Dedifferentiated amniotic fluid mesenchymal stem cell (primary cell): ENCODE data around the gene SH3PXD2A.
A peak's percentile ranks its signal among the peaks of the same experiment; 100 is the strongest.

Experiments used
- DNase-seq: peaks from one replicate; pipeline ENCODE4 v3.0.0-alpha.2; 2016; ENCODE audit errors: extremely low spot score

The SH3PXD2A gene

DNA sequence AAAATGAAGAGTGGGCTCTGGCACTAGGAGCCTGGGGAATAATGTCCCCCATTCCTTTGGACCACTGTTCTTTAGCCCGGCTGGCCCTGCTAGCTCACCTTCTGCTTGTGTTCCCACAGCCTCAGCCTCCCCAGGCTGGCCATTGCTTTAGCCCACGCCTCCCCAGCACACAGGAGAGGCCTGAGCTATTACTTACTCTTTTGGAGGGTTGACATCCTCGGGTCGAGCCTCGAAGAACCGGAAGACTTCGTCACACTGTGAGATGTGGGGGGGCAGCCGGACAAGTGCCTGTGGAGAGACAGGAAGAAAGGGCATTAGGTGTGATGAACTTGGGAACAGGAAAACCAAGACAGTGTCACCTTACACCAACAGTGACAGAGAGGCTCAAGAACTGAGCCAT lies 131.3 kb downstream of the SH3PXD2A start:
- no peak for DNase-seq

DNA sequence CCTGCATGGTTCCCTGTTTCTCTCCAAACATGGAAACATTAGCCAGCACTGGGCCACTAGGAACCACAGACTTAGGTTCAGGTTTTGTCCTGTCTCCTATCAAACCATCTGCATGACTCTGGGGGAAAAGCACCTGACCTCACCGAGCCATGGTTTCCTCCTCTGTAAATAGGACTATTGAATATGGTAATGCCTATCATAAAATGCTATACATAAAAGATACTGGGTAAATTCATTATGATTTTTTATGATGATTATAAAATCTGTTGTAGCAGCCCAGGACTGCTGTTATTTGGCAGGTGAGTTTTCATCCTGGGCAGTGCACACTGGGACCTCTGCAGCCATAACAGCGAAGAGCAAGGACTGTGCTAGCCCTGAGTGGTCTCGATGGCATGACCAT lies 131.8 kb downstream of the SH3PXD2A start:
- no peak for DNase-seq

DNA sequence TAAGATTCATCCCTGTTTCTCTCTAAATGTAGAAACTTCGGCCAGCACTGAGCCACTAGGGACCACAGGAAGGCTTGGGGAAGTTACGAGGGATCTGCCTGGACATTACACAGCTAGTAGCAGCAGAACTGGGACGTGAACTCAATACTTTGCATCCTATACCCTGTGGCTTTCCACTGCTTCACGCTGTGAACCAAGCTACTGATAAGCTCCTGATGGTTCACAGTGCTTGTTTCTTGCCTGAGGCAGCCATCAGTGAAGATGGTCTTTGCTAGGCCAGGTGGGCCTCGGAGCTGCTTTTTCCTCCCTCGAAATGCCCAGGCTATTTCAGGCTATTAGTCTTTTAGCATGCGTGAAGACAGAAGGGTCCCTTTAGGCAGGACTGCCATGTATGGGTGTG lies 132.7 kb downstream of the SH3PXD2A start:
- DNase-seq = no peak

DNA sequence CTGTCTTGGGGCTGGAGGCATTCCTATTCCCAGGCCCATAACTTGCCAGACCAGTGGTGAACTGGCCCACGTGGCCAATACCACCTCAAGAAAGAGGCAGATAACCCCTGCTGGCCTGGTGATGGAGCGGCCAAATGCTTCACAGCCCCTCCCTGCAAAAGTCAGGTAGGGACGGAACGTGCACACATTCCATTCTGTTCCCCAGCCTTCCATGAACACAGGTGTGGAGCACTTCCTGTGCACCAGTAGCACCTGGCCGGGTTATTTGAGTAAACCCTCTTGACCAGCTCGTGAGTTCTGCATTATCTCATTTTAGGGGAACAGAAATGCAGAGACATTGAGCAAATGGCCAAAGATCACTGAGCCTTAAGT lies 134.4 kb downstream of the SH3PXD2A start:
- DNase-seq = no peak

DNA sequence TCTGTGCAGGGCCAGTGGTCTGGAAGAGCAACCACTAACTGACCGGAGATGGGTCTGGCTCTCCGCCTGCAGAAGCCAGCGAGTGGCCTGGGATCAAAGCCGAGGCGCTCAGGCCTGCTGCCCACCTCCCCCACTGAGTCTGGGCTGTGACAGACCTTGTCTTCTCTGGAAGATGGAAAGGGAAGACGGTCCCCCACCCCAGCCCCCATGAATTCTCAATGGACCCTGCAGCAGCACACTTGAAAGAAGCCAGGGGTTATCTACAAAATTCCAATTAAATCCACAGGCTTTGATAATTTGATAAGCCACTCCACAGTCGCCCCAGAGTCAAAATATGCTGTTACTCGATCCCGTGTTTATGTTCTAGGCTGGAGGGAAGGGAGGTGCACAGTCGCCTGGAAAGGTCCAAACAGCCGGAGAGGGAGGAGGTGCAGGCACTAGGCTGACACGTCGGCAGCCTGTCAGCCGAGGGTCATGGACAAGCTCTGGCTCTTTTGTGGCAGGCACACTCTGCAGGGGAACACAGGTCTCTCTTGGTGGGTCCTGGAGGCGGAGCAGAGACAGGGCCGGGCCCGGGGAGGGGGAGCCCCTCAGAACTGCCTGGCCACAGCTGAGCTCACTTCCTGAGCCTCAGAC lies 134.9 kb downstream of the SH3PXD2A start:
- no peak for DNase-seq

DNA sequence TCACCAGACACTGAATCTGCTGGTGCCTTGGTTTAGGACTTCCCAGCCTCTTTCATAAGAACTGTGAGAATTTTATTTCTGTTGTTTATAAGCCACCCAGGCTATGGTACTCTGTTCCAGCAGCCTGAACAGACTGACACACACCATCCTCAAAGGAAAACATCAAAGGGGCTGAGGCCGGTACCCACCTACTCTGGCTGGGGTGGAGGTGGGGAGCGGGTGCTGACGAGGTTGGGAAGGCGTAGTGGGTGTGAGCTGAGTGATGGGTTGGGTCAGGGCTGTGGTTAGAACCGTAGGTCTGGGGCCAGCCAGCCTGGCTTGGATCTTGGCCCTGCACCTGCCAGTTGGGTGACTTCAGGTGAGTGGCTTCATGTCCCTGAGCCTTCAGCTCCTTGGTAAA lies 136.3 kb downstream of the SH3PXD2A start:
- no peak for DNase-seq

DNA sequence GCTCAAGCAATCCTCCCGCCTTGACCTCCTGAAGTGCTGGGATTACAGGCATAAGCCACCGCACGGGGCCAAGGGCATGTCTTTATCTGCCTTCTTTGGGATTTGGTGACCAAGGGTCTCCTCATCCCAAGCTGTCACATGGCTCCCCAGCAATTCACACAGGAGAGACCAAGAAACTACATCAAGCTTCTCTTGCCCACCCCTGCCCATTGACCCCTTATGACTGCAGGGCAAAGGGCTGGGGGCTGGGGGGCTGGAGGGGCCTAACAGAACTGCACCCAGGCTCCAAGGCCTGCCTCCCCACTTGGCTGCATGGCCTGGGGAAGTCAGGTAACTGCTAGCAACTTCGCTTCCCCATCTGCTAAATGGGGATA lies 137.1 kb downstream of the SH3PXD2A start:
- DNase-seq = no peak

DNA sequence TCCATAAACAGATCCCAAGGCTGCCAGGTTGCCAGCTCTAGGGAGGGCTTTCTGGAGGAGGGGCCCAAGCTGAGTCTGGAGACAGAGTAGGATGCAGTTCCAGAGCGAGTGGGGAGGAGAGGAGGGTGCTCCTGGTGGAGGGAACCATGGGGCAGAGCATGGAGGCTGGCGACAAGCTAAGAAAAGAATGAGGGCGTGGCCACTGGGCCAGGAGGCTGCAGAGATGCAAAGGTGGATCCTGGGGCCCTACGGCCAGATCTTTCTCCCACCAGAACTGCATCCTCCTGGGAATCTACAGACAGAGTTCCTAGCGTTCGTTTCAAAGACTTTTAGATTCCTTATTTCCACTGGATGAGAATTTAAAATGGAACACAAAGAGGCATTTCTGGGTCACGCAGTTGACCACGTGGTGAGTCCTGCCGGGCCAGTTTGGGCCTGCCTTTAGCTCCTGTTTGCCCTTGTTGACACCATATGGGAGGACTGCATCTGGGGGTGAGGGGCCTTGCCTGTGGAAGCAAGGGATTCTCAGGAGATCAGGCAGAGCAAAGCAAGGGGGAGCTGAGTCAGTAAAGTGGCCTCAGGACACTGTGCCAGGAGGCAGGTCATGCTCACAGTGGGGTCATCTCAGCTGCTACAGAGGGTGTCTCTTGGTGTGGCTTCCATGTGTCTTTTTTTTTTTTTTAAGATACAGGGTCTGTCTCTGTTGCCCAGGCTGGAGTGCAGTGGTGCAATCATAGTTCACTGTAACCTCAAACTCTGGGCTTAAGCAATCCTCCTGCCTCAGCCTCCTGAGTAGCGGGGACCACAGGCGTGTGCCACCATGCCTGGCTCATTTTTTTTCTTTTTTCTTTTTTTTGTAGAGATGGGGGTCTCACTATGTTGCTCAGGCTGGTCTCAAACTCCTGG lies 137.8 kb downstream of the SH3PXD2A start:
- no peak for DNase-seq

DNA sequence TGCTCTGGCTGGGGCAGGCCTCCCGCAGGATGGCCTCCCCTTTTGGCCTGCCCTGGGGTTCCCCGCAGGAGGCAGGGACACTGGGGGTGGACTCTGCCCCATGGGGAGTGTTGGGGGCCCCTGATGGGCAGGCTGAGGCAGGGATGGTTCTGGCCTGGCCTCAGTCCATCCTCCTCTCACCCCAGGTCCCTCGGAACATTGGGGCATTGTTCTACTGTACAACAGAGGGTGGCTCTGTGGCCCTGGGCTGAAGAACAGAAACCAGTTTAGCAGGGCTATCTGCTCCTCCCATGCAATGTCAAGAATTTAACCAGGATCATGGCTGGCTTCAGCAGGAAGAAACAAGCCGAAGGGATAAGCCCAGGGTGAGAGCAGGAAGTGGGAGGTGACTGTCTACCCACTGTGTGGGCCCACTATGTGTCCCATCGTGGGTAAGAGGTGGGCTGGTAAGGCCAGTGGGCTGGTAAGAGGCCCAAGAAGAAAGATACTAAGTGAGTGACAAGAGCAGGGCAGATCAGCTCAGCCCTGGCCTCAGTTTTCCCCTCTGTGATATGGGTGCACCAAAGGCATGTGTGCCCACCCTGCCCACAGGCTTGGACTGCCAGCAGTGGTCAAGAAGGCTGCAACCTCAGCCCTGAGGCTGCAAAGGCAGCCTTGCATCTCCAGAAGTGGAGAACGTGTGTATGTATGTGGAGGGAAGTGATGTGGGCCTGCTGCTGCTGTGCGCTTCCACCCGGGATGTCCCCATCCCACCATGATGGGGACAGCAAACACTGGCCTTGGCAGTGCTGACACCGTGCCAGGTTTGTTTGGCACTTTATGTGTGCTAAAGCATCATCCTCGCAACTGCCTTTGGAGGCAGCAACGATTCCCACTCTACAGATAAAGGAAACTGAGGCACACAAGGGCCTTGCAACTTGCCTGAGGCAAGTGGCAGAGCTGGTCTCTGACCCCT lies 138.9 kb downstream of the SH3PXD2A start:
- no peak for DNase-seq

DNA sequence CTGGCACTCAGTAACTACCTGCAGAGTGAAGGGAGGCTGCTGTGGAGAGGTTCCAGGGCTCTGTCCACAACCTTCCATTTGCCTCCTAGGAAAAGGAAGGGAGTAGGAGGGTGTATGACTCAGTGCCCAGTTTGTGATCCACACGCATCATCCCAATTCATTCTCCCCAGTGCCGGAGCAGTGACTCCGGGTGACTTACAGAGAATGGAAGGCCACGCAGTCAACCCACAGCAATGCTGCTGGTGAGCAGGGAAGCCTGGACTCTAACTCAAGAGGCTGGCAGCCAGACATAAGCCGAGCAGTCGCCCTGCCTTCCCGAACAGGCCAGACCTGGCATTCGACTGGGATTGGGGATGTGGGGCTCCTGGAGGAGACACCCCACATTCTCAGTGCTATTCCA lies 139.9 kb downstream of the SH3PXD2A start:
- peak; percentile 77 for DNase-seq

DNA sequence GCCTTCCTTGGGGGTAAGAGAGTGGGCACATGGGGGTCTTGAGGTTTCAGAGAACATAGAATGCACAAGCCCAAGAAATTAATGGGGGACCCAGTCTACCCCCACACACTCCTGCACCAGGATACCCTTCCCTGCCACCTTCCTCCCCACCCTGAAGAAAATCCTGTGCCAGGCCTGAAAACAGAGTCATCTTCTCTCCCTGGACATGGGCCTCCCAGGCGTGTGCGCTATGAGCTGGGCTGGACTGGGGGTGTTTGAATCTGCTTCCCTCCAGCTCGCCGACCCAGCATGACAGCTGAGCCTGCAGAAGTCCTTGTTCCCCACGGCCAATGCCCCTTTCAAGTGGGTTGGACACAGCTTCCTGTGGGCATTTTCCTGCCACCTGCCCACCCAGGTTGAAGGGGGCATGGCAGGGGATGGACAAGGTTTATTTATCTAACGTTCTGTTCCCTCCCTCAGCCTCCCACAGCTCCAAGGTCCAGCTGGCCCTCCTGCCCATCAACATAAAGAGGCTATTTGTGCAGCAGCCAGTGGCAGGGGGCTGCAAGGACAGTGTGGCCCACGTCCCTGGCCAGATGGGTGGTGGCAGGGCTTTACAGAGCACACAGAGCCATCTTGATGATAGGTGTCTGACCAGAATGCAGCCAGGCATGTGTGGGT lies 141.0 kb downstream of the SH3PXD2A start:
- no peak for DNase-seq

DNA sequence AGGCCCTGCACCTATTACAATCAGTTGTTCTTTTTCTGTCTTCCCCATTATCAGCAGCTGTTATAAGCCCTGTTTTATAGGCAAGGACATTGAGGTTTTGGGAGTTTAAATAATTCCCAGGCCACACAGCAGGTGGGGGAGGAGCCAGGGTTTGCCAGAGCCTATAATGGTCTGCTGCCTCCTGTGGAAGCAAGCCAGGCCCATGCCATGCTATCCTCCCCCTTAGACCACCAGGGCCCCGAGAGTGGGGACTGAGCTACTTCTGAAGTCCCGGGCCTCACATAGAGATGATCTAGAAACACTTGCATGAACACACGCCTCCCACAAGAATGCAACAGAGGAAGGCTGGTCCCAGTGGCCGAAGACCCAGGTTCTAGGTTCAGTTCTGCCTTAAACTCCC lies 141.7 kb downstream of the SH3PXD2A start:
- no peak for DNase-seq

DNA sequence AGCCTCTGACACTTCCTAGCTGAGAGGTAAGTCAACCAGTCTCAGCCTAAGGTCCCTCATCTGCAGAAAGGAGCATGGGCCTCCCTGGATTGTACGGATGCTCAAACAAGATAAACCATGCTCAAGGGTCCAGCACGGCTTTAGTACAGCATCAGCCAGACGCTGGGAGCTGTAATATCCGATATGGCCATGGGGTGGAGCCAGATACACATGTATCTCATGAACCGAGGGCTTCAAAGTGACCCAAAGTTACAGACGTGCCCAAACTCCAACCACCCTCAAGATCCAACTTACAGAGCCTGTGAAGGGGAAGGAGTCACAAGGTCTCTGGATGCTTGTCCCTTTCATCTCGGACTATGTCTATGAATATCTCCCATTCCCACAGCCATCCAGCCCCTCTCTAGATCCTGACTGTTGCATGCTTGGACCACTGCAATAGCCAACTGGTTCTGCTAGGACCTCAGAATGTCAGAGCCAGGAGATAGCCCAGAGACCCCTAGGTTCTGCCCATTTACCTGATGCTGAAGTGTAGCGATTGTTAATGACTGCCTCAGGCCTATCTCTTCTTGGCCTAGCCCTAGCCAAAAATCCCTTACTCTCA lies 142.4 kb downstream of the SH3PXD2A start:
- DNase-seq = peak; percentile 78

DNA sequence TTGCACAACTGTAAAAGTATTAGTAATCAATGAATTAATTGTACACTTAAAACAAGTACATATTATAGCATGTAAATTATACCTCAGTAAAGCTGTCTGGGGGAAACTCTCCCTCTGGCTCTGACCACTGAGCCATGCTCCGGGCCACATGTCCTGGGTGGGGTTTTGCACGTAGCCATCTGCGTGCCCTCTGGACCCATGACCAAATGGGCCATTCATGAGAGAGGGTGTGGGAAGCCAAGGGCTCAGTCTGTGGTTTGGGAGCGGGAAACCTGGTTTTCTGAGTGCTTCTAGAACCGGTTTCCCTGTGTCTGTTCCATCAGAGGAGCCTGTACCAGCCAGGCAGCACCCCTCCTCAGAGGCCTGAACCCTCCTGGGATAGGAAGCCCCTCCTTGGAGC lies 143.2 kb downstream of the SH3PXD2A start:
- DNase-seq = no peak

DNA sequence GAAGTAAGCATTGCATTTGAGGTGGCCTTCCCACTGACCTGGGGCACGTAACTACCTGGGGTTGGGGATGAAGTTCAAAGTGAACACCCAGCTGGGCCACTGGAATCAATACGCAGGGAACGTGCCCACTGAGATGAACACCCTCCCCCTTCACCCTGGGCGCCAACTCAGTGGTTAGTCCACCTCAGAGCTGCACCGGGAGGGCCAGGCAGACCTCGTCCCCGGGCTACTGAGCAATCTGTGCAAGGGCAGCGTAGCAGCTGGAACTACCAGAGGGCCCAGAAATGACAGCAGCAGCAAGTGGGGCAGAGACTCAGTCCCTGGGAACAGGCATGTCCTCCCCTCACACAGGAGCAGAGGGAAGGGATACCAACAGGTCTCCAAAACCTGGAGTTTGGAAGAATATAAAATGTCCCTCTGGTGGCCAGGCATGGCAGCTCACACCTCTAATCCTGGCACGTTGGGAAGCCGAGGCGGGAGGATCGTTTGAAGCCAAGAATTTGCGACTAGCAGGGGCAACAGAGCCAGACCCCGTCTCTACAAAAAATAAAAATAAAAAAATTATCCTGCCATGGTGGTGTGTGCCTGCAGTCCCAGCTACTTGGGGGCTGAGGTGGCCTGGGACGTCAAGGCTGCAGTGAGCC lies 143.9 kb downstream of the SH3PXD2A start:
- DNase-seq = no peak

DNA sequence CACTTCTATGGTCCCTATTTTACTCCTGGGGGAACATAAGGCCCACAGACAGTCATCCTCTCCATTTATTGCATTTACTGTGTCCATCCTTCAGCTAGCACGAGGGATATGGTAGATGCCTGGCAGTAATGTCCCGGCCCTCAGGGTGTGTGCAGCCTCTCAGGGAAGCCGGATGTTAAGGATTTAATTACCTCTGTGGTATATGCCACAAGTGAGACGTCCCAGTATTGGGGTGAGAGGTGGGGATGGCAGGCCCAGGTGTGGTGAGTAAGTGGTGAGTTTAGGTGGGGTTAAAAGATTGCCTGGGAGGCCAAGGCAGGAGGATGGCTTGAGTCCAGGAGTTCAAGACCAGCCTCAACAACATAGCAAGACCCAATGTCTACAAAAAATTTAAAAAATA lies 144.9 kb downstream of the SH3PXD2A start:
- DNase-seq = no peak

DNA sequence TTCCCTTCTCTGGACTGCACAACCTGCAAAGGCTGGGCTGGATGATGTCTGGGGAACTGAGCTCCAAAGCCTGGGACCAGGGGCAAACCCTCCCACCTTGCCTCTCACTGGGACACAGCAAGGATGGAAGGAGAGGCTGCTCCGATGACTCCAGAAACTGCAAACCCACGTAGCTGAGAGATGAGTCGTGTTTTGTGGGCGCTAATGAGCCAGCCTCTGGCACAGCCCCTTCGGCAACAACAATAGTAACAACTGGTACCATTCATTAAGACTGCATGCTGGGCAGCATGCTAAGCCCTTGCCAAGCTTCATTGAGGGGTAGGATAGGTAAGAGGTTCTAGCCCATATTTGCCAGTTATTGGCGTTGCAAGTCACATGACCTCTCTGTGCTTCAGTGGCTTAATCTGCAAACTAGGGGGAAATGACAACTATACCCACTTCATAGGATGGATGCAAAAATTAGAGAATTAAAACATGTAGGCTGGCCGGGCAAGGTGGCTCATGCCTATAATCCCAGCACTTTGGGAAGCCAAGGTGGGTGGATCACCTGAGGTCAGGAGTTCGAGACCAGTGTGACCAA lies 145.9 kb downstream of the SH3PXD2A start:
- peak; percentile 58 for DNase-seq

DNA sequence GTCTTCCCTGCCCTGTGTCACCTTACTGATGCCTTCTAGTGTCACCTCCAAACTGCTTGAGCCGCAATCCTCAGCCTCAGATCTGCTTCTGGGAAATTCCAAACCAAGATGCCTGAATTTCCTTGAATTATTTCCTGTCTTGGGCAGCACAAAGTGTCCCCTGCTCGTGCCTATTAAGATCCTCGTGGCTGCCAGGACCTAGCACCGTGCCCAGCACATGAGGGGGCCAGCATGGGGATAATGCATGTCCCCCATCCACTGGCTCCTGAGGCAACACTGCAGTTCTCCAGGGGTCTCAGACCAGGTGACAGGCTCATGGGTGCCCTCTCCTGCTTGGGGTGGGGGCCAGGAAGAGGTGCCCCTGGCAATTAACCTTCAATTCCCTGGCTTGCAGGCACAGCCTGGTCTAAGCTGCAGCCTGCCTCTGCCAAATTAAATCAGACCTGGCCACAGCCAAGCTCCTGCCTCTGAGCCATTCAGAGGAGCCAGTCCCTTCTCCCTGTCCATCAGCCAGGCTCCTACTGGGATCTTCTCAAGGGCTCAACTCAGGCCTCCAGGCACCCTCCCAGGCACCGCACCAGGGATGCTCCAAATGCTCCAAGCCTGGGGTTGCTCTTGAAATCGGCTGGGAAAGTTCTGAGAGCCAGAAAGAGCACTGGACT lies 146.6 kb downstream of the SH3PXD2A start:
- no peak for DNase-seq

DNA sequence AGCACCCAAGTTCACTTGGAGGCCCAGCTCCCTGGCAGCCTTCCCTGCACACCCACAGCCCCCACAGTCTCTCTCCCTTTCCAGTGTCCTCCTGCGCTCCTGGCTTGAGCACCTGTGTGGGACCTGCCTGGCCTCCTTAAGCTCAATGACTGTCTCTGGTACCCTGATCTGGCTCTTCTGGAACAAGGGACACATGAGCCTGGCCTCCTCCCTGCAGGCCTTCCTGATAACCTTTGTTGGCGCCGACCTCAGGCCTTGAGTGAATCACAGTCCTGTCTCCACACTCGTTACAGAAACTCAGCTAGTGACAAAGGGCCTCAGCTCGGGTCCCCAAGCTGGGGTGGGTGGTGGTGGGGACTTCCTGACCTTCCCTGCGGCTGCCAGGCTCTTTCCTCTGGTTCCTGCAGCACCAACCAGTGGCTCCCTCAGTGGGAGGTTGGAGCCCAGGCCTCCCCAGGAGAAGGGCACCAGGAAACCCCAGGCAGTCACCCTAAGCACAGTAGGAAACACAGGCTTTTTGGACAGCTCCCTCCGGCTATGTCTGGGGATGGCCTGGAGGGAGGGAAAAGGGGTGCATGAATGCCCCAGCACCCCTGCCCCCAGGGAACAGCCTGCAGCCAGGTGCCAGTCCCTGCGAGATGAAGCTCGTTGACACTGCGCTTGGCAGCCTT lies 147.3 kb downstream of the SH3PXD2A start:
- DNase-seq = no peak
